HG02678 (cell line): ENCODE data around the gene PLEKHN1.

Experiments used
- ATAC-seq: cut with Tn5 transposase; IDR thresholded peaks from one replicate; pipeline ENCODE4 v1.9.1; 2021; ENCODE audit warnings: mild to moderate bottlenecking, moderate library complexity; ENCODE audit not compliant: unreplicated experiment

PLEKHN1 gene

GRCh38 chr1:1022302-1023009, 56.2 kb downstream of the PLEKHN1 start:
- ATAC-seq = no peak

- no peak for ATAC-seq
Observed at GRCh38 chr1:1023700-1024099, 57.4 kb downstream of the PLEKHN1 start.

GRCh38 chr1:1024149-1024770, 58.0 kb downstream of the PLEKHN1 start:
- no peak for ATAC-seq

GRCh38 chr1:1024771-1025699, 58.8 kb downstream of the PLEKHN1 start:
- no peak for ATAC-seq
